EH (cell line): ENCODE measurements around the gene ADGRG1.
"Not testable (repeated sequence)": the region's sequence is repeated elsewhere in the genome, so short reads cannot be mapped to it uniquely, and the experiment has no call there.

Source experiments
- DNase-seq: peaks from one replicate; pipeline ENCODE4 v3.0.0-alpha.2; 2015; ENCODE audit warnings: low read depth

Gene ADGRG1

GRCh38 chr16:57699899-57700298, 71.5 kb downstream of the ADGRG1 start:
- DNase-seq = no peak

DNA sequence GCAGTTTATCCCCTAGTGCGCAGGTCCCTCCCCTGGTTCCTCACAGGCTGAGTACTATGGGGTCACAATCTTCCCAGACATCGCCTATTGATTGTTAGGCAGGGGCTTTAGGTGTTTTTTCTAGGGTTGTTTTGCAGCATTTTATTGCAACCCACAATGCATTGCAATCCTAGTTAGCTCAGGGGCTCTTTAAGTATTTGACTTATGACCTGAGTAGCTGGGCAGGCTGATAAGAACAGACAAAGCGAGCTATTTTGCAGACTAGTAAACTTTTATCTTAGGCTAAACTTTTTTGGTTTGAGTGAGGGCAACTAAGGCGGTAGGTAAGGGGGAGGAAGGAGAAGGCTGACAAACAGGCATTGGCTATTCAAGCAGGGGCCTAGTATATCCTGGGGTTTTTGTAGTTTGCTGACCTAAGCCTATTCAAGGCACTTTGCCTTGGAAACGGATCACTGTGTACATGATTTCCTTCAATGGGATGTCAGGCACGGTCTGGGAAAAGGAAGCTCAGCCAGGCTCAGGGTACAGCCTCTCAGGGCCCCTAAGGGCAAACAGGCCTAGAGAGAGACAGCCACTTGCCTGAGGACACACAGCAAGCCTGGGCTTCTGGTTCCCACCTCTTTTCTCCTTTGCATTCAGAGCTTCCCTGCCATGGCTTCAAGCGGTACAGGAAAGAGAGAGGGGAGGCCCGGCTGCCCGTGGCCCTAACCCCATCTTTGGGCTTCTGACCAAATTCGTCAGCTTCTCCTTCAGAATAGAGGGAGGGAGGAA, 72.5 kb downstream of the ADGRG1 start:
- no peak for DNase-seq

GRCh38 chr16:57701759-57702371, 73.4 kb downstream of the ADGRG1 start:
- DNase-seq = no peak

DNA sequence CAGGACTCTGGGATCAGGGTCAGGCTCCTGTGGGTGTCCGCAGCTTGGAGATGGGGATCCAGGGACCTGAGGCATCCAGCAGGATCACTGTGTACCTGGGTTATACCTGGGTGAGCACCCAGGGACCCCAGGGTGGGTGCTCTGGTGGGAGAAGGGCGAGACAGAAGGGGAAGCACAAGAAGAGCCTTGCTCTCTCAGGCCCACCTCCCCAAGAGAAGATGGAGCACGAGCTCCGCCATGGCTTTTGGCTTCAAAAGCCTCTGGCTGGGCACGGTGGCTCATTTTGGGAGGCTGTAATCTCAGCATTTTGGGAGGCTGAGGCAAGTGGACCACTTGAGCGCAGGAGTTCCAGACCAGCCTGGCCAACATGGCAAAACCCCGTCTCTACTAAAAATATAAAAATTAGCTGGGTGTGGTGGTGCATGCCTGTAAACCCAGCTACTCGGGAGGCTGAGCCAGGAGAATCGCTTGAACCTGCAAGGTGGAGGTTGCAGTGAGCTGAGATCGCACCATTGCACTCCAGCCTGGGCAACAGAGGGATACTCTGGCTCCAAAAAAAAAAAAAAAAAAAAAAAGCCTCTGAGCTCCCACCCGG, 75.1 kb downstream of the ADGRG1 start:
- no peak for DNase-seq

DNA sequence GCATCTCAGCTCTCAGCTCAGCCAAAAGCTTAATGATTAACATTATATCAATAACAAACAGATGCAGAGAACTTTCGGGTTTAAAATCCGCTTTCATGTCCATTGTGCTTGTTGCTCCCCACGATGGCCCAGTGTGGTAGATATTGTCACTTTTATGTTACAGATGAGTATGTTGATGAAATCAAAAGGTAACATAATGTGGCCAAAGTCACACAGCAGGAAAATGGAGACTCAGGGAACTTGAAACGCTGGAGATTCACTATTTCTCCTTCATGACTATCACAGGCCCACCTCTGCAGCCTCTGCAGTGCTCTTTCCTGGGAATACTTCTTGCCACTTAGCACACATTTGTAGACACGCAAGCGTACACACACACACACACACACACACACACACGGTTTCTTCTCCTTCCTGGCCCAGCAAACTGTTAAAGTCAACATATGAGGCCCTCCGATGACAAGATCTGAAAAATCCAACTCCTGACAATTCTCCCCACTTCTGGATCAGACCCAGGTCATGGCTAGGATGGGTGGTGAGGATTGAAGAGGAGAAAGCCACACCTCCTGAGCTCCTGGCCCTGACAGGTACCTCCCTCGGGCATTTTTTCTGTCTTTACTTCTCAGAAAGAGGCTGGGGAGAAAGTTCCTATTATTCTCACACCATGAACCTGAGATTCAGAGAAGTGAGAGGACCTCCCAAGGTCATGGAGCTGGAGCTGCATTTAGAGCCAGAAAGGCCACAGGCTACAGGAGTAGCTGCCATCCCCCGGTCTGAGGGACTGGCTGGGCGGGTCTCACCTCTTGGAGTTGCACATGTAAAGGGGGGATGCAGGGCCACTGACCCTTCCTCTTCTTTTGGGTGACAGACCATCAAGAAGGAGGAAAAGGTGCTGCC, 75.8 kb downstream of the ADGRG1 start:
- no peak for DNase-seq

- DNase-seq = no peak
These were observed 76.7 kb downstream of the ADGRG1 start for GRCh38 chr16:57704905-57705852.

DNA sequence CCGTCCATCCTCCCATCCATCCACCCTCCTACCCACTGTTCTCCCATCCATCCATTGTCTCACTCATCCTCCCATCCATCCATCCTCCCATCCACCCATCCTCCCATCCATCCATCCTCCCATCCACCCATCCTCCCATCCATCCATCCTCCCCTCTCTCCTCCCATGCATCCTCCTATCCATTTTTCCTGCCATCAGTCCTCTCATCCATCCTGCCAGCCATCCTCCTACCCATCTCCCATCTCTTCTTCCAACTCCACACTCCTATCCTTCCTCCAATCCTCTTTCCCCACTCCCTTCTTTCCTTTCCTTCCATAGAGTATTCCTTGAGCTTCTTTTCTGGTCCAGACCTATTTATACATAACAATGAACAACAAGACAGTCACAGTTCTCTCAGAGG, 78.3 kb downstream of the ADGRG1 start:
- no peak for DNase-seq

DNA sequence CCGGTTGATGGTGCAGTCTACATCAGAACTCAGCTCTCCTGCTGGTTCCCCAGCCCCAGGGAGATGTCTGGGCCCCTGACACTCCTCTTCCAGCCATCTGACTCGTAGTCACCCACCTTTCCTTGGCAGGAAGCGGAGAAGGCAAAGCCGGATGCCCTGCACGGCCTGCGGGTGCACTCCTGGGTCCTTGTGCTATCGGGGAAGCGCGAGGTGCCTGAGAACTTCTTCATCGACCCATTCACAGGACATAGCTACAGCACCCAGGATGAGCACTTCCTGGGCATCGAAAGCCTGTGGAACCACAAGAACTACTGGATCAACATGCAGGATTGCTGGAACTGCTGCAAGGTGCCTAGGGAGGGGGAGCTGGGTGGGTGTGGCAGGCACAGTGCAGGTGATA, 78.9 kb downstream of the ADGRG1 start:
- no peak for DNase-seq

- no peak for DNase-seq
These were observed 79.7 kb downstream of the ADGRG1 start for GRCh38 chr16:57708168-57708567.

DNA sequence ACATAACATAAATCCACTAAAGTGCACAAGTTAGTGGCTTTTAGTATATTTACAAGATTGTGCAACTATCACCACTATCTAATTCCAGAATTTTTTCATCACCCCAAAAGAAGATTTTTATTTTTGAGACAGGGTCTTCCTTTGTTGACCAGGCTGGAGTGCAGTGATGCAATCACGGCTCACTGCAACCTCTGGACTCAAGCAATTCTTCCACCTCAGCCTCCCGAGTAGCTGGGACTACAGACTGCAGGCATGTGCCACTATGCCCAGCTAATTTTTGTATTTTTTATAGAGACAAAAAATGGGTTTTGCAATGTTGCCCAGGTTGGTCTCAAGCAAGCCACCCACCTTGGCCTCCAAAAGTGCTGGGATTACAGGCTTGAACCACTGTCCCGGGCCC, 81.2 kb downstream of the ADGRG1 start:
- no peak for DNase-seq

GRCh38 chr16:57711346-57711745, 82.9 kb downstream of the ADGRG1 start:
- no peak for DNase-seq

DNA sequence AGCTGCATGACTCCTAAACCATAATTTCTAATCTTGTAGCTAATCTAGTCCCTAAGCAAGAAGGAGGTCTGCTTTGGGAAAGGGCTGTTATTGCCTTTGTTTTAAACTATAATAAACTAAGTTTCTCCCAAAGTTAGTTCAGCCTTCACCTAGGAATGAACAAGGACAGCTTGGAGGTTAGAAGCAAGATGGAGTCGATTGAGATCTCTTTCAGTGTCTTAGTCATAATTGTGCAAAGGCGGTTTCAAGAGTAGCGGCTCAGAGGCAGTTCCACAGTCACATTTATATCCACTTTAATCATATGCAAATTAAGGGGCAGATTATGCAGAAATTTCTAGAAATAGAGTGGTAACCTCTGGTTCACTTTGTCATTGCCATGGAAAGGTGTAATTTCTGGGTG, 83.6 kb downstream of the ADGRG1 start:
- no peak for DNase-seq

- DNase-seq = not testable (repeated sequence)
These were observed 84.1 kb downstream of the ADGRG1 start for GRCh38 chr16:57712569-57712968.

DNA sequence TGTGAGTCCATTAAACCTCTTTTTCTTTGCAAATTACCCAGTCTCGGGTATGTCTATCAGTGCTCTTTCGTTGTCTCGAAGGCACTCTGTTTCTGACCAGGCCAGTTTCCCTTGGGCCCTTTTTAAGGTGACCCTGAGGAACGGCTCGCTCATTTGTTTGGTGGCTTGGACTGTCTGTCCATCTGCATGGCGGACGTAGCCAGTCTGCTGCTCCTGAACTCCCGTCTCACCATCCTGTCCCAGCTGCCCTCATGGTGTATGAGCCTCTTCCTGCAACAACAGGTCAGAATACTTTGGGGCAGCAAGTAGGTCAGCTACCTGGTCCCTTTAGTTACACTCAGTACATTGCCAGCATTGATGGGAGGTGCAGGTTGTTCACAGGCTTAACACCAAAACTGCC, 85.2 kb downstream of the ADGRG1 start:
- no peak for DNase-seq

DNA sequence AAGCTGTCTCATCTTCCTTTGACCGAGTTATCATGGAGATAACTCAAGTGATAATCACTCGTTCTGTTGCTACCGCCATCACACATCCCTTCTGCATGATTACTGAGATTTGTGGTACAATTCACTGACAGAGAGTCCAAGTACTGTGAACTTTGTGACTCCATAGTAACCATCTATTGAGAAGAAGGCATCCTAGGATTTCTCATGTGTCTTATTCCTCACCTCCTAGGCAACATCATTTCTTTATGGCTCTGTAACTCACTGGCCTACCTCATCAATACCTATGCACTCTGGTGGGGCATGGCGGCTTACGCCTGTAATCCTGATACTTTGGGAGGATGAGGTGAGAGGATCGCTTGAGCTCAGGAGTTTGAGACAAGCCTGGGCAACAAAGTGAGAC, 85.6 kb downstream of the ADGRG1 start:
- no peak for DNase-seq
